Astrocyte of the cerebellum (primary cell): ENCODE measurements around the gene DHX40.

Experiments used
- DNase-seq: peaks from one replicate; pipeline ENCODE4 v3.0.0-alpha.2; 2011; ENCODE audit warnings: low read depth
- H3K4me3 ChIP-seq: 2 replicates; pipeline ENCODE4 v1.5.1; 2011; ENCODE audit warnings: mild to moderate bottlenecking, low read depth, low read length, moderate library complexity
- CTCF ChIP-seq: IDR thresholded peaks from 2 replicates; pipeline ENCODE4 v1.5.1; 2012; ENCODE audit warnings: low read length, low read depth, moderate library complexity, mild to moderate bottlenecking; ENCODE audit errors: missing control alignments
- in situ Hi-C: cut with HindIII; loops from 2 replicates; pipeline ENCODE4 v1.10.0; 2017; ENCODE audit warnings: low sequenced_read_pairs

DHX40 gene

GRCh38 chr17:59601130-59601529 lies 35.7 kb downstream of the DHX40 start:
- TF ChIP-seq CTCF = no peak
- H3K4me3 ChIP-seq = no peak overlapping the region
- in situ Hi-C loops = no loop called here
- no peak for DNase-seq

- H3K4me3 ChIP-seq = no peak overlapping the region
- no peak for TF ChIP-seq CTCF
- in situ Hi-C loops = no loop called here
- DNase-seq = no peak
Observed at GRCh38 chr17:59607061-59607460, 41.7 kb downstream of the DHX40 start.

GRCh38 chr17:59607817-59608403 lies 42.5 kb downstream of the DHX40 start:
- in situ Hi-C loops = no loop called here
- H3K4me3 ChIP-seq = no peak overlapping the region
- DNase-seq = no peak
- TF ChIP-seq CTCF = peak; percentile 16

GRCh38 chr17:59611503-59611902 lies 46.1 kb downstream of the DHX40 start:
- H3K4me3 ChIP-seq = no peak overlapping the region
- DNase-seq = no peak
- TF ChIP-seq CTCF = no peak
- in situ Hi-C loops = no loop called here

GRCh38 chr17:59616253-59616920 lies 51.0 kb downstream of the DHX40 start:
- no peak overlapping the region for H3K4me3 ChIP-seq
- no peak for TF ChIP-seq CTCF
- in situ Hi-C loops = no loop called here

GRCh38 chr17:59617156-59617732 lies 51.8 kb downstream of the DHX40 start:
- H3K4me3 ChIP-seq = no peak overlapping the region
- no peak for TF ChIP-seq CTCF
- no peak for DNase-seq
- in situ Hi-C loops = no loop called here

More at GRCh38 chr17:59616253-59616920, 51.0 kb downstream of the DHX40 start:
- DNase-seq = no peak
